ENCODE results near the gene PPP2R2D.

The PPP2R2D gene

GRCh38 chr10:131996466-131997365 is 95.9 kb downstream of the PPP2R2D start:
- DNase-seq (ENCODE audit: extremely low read depth, insufficient read length) = no peak
- no peak overlapping the region for H3K4me3 ChIP-seq (replicated peaks; ENCODE audit: low read depth, low read length)
- no peaks in the 10 kb centered on the region; the same call in 1 of the 2 replicates for H3K27me3 ChIP-seq (replicated peaks; ENCODE audit: control insufficient read depth, insufficient read depth, low read length)
- no peak for TF ChIP-seq CTCF (IDR thresholded peaks at IDR 0.05; ENCODE audit: insufficient read depth, low read length, poor library complexity, severe bottlenecking)
- no peaks in the 10 kb centered on the region for H3K36me3 ChIP-seq (ENCODE audit: control insufficient read depth, insufficient read depth, low read length)

- DNase-seq (ENCODE audit: extremely low read depth, insufficient read length) = no peak
Observed at GRCh38 chr10:131997366-131998049, 96.7 kb downstream of the PPP2R2D start.

GRCh38 chr10:131998050-131998844 is 97.4 kb downstream of the PPP2R2D start:
- DNase-seq (ENCODE audit: extremely low read depth, insufficient read length) = no peak
- H3K36me3 ChIP-seq (ENCODE audit: control insufficient read depth, insufficient read depth, low read length) = no peaks in the 10 kb centered on the region
- no peak overlapping the region for H3K4me3 ChIP-seq (replicated peaks; ENCODE audit: low read depth, low read length)
- TF ChIP-seq CTCF (IDR thresholded peaks at IDR 0.05; ENCODE audit: insufficient read depth, low read length, poor library complexity, severe bottlenecking) = no peak
- H3K27me3 ChIP-seq (replicated peaks; ENCODE audit: control insufficient read depth, insufficient read depth, low read length) = no peaks in the 10 kb centered on the region; the same call in 1 of the 2 replicates

More at GRCh38 chr10:131997366-131998049, 96.7 kb downstream of the PPP2R2D start:
- Histone ChIP-seq H3K4me3 (replicated peaks; ENCODE audit: low read depth, low read length) (no peak overlapping the region), H3K27me3 (replicated peaks; ENCODE audit: control insufficient read depth, insufficient read depth, low read length) (no peaks in the 10 kb centered on the region; the same call in 1 of the 2 replicates), H3K36me3 (ENCODE audit: control insufficient read depth, insufficient read depth, low read length) (no peaks in the 10 kb centered on the region)
- TF ChIP-seq CTCF (IDR thresholded peaks at IDR 0.05; ENCODE audit: insufficient read depth, low read length, poor library complexity, severe bottlenecking) = no peak

- Histone ChIP-seq H3K27me3 (replicated peaks; ENCODE audit: control insufficient read depth, insufficient read depth, low read length) (no peaks in the 10 kb centered on the region; the same call in 1 of the 2 replicates), H3K36me3 (ENCODE audit: control insufficient read depth, insufficient read depth, low read length) (no peaks in the 10 kb centered on the region), H3K4me3 (replicated peaks; ENCODE audit: low read depth, low read length) (no peak overlapping the region)
- no peak for TF ChIP-seq CTCF (IDR thresholded peaks at IDR 0.05; ENCODE audit: insufficient read depth, low read length, poor library complexity, severe bottlenecking)
- no peak for DNase-seq (ENCODE audit: extremely low read depth, insufficient read length)
Observed at GRCh38 chr10:131998845-131999681, 98.3 kb downstream of the PPP2R2D start.

Data from GM06990 (cell line).